Neural progenitor cell (in vitro differentiated cells): ENCODE measurements around the gene SCAMP2.

Experiments used
- EZH2phosphoT487 ChIP-seq: fragments of 200-600 bp; sonication (generic); IDR thresholded peaks from 2 replicates; pipeline ENCODE4 v1.6.1; 2017; ENCODE audit warnings: antibody characterized with exemption
- TF ChIP-seq, protein P1 (sequence below): fragments of 200-600 bp; sonication (generic); IDR thresholded peaks from 2 replicates; pipeline ENCODE4 v1.5.1; 2017; ENCODE audit warnings: antibody characterized with exemption, mild to moderate bottlenecking

- TF ChIP-seq, protein P1, sequence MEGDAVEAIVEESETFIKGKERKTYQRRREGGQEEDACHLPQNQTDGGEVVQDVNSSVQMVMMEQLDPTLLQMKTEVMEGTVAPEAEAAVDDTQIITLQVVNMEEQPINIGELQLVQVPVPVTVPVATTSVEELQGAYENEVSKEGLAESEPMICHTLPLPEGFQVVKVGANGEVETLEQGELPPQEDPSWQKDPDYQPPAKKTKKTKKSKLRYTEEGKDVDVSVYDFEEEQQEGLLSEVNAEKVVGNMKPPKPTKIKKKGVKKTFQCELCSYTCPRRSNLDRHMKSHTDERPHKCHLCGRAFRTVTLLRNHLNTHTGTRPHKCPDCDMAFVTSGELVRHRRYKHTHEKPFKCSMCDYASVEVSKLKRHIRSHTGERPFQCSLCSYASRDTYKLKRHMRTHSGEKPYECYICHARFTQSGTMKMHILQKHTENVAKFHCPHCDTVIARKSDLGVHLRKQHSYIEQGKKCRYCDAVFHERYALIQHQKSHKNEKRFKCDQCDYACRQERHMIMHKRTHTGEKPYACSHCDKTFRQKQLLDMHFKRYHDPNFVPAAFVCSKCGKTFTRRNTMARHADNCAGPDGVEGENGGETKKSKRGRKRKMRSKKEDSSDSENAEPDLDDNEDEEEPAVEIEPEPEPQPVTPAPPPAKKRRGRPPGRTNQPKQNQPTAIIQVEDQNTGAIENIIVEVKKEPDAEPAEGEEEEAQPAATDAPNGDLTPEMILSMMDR: no peak
- TF ChIP-seq EZH2phosphoT487: no peak
These were observed 65.9 kb downstream of the SCAMP2 start for GRCh38 chr15:74807282-74807681.
